IMR-90 (cell line): ENCODE data around the gene PSMC5. TPM values are rescaled to one million over a fixed set of nuclear protein-coding genes. Genes with fewer than 3 reads are reported as not detected.

Experiments used
- ATAC-seq: fragments of 200-7000 bp; cut with Tn5 transposase; 2 replicates; pipeline ENCODE4 v1.9.1; 2020; ENCODE audit warnings: low read depth, mild to moderate bottlenecking, moderate library complexity
- BruUV-seq: library from RNA; stranded (reverse); fragments of 400-500 nt; replicated peaks from 2 replicates; lab custom pipeline; 2021; lab: Mats Ljungman, UMichigan
- CTCF ChIA-PET: fragments of 300-600 bp; formaldehyde crosslinking; extraction: SDS; loops from one replicate; lab custom pipeline; 2021; ENCODE audit warnings: antibody characterized with exemption; lab: Yijun Ruan, JAX
- POLR2A ChIA-PET: fragments of 300-600 bp; sonication (Branson Sonifier 250); formaldehyde crosslinking; loops from one replicate; lab custom pipeline; 2022; ENCODE audit warnings: antibody characterized with exemption; ENCODE audit not compliant: unreplicated experiment; lab: Charles Lee
- DNase-seq: peaks from one replicate; pipeline ENCODE4 v3.0.0; 2013
- H2AFZ ChIP-seq: replicated peaks from 2 replicates; pipeline ENCODE3; 2013; ENCODE audit warnings: low read length, mild to moderate bottlenecking; ENCODE audit not compliant: poor library complexity
- H2AK5ac ChIP-seq: 2 replicates; pipeline ENCODE4 v1.6.1; 2013; ENCODE audit warnings: low read depth, low read length, inconsistent platforms
- H2AK9ac ChIP-seq: replicated peaks from 2 replicates; pipeline ENCODE3; 2013; ENCODE audit warnings: mild to moderate bottlenecking, low read depth, low read length, moderate library complexity; ENCODE audit not compliant: poor library complexity
- H2BK120ac ChIP-seq: 2 replicates; pipeline ENCODE4 v1.6.1; 2013; ENCODE audit warnings: low read depth, low read length, inconsistent platforms
- H2BK15ac ChIP-seq: 3 replicates; pipeline ENCODE4 v1.6.1; 2013; ENCODE audit warnings: low read depth, low read length, inconsistent platforms
- H2BK20ac ChIP-seq: 2 replicates; pipeline ENCODE4 v1.6.1; 2013; ENCODE audit warnings: low read depth, mild to moderate bottlenecking, inconsistent platforms, low read length, moderate library complexity
- H2BK5ac ChIP-seq: 2 replicates; pipeline ENCODE4 v1.6.1; 2013; ENCODE audit warnings: mild to moderate bottlenecking, low read depth, low read length, inconsistent platforms; ENCODE audit not compliant: poor library complexity, severe bottlenecking
- H3K14ac ChIP-seq: replicated peaks from 2 replicates; pipeline ENCODE4 v1.6.1; 2013; ENCODE audit warnings: low read depth, low read length, inconsistent platforms
- H3K18ac ChIP-seq: 2 replicates; pipeline ENCODE4 v1.6.1; 2013; ENCODE audit warnings: low read depth, low read length, control low read depth
- H3K23ac ChIP-seq: 2 replicates; pipeline ENCODE4 v1.6.1; 2013; ENCODE audit warnings: low read depth, low read length, inconsistent platforms
- H3K27ac ChIP-seq: 2 replicates; pipeline ENCODE4 v1.5.1; 2013; ENCODE audit warnings: mild to moderate bottlenecking, control low read depth, low read length; ENCODE audit not compliant: insufficient read depth
- H3K27me3 ChIP-seq: 2 replicates; pipeline ENCODE4 v1.6.1; 2013; ENCODE audit warnings: low read length; ENCODE audit not compliant: control insufficient read depth, insufficient read depth
- H3K36me3 ChIP-seq: 2 replicates; pipeline ENCODE4 v1.6.1; 2013; ENCODE audit warnings: low read length, mixed read lengths; ENCODE audit not compliant: control insufficient read depth, insufficient read depth
- H3K4ac ChIP-seq: 2 replicates; pipeline ENCODE4 v1.6.1; 2013; ENCODE audit warnings: low read depth, low read length, inconsistent platforms
- H3K4me1 ChIP-seq: 2 replicates; pipeline ENCODE4 v1.6.1; 2013; ENCODE audit warnings: low read length, mixed read lengths; ENCODE audit not compliant: control insufficient read depth, insufficient read depth
- H3K4me2 ChIP-seq: 2 replicates; pipeline ENCODE4 v1.6.1; 2013; ENCODE audit warnings: low read depth, mild to moderate bottlenecking, control low read depth, low read length, moderate library complexity
- H3K4me3 ChIP-seq: 2 replicates; pipeline ENCODE4 v1.5.1; 2013; ENCODE audit warnings: low read depth, mild to moderate bottlenecking, control low read depth, low read length, moderate library complexity; ENCODE audit not compliant: insufficient read depth
- H3K56ac ChIP-seq: 2 replicates; pipeline ENCODE4 v1.6.1; 2013; ENCODE audit warnings: low read length, inconsistent platforms; ENCODE audit not compliant: insufficient read depth; ENCODE audit errors: extremely low read depth
- H3K79me1 ChIP-seq, 2 experiments: 2 replicates each; pipeline ENCODE4 v1.6.1; 2013; ENCODE audit warnings: low read length in 2 of 2, inconsistent platforms in 1 of 2, low read depth in 1 of 2
- H3K9ac ChIP-seq: 2 replicates; pipeline ENCODE4 v1.6.1; 2013; ENCODE audit warnings: low read depth, low read length, control low read depth
- H3K9me1 ChIP-seq: 2 replicates; pipeline ENCODE4 v1.6.1; 2013; ENCODE audit warnings: low read length, inconsistent platforms; ENCODE audit not compliant: insufficient read depth
- H3K9me3 ChIP-seq: 2 replicates; pipeline ENCODE4 v1.6.1; 2013; ENCODE audit warnings: low read length; ENCODE audit not compliant: control insufficient read depth, insufficient read depth
- H4K20me1 ChIP-seq: 2 replicates; pipeline ENCODE4 v1.6.1; 2013; ENCODE audit warnings: low read length, inconsistent platforms; ENCODE audit not compliant: insufficient read depth
- H4K5ac ChIP-seq: 2 replicates; pipeline ENCODE4 v1.6.1; 2013; ENCODE audit warnings: mild to moderate bottlenecking, low read depth, low read length, control low read depth
- H4K8ac ChIP-seq, 2 experiments: 2 replicates each; pipeline ENCODE4 v1.6.1; 2013; ENCODE audit warnings: low read depth in 2 of 2, low read length in 2 of 2, control low read depth in 1 of 2, inconsistent platforms in 1 of 2
- H4K91ac ChIP-seq: 2 replicates; pipeline ENCODE4 v1.6.1; 2013; ENCODE audit warnings: low read depth, low read length, inconsistent platforms; ENCODE audit not compliant: insufficient read depth
- CEBPB ChIP-seq: IDR thresholded peaks from 2 replicates; pipeline ENCODE4 v1.6.1; 2012; ENCODE audit warnings: low read depth, low read length, improper control_type of control experiment
- RFX5 ChIP-seq: IDR thresholded peaks from 2 replicates; pipeline ENCODE4 v1.8.0; 2012; ENCODE audit warnings: low read depth, mild to moderate bottlenecking, low read length, moderate library complexity
- USF2 ChIP-seq: fragments of 150-350 bp; IDR thresholded peaks from 2 replicates; pipeline ENCODE4 v1.6.1; 2017; ENCODE audit warnings: mild to moderate bottlenecking, antibody characterized with exemption, low read length, low read depth
- WGBS, 2 experiments: methylation state at CpG; one replicate each; pipeline versions ENCODE4 v1.1.5 to v1.1.7; 2013; ENCODE audit warnings: missing lambda C conversion rate in 2 of 2; ENCODE audit not compliant: insufficient read length in 1 of 2; ENCODE audit errors: extremely low coverage in 2 of 2; 5-methylcytosine and 5-hydroxymethylcytosine counted together
- dilution Hi-C: fragments of 300-500 bp; cut with HindIII; formaldehyde crosslinking; loops from one replicate; pipeline ENCODE4 v1.14.3; 2018; ENCODE audit warnings: low sequenced_read_pairs; ENCODE audit not compliant: unreplicated experiment
- in situ Hi-C: fragments of 300-500 bp; cut with MboI; formaldehyde crosslinking; loops from 3 replicates; pipeline ENCODE4 v1.14.3; 2019; ENCODE audit warnings: low sequenced_read_pairs, inconsistent platforms, mixed read lengths
- intact Hi-C: fragments of 100-400 bp; cut with micrococcal nuclease; formaldehyde crosslinking; loops from 2 replicates; pipeline ENCODE4 v1.10.0; 2022
- polyA plus RNA-seq, 3 experiments: library from polyadenylated mRNA; depleted of rRNA; stranded (reverse); fragments of >200 nt; gene quantifications; 2 replicates each; pipeline ENCODE4 v1.2.3, GENCODE V29; 2012; ENCODE audit warnings: low replicate concordance in 1 of 3
- total RNA-seq: library from RNA; depleted of rRNA; stranded (reverse); fragments of >200 nt; gene quantifications from 2 replicates; pipeline ENCODE4 v1.2.3, GENCODE V29; 2012

PSMC5 gene
- total and polyA plus RNA-seq, 2 of the 4 experiments (the other 2 are of a cell fraction), result 105 to 165 TPM

GRCh38 chr17:63800783-63801182, 26.4 kb upstream of the PSMC5 start:
- intact Hi-C loops, result no loop called here
- Histone ChIP-seq H3K27me3 (no peaks in the 10 kb centered on the region), H4K5ac (no peak overlapping the region), H3K27ac (no peak overlapping the region), H3K18ac (no peak overlapping the region), H3K9me1 (no peaks in the 10 kb centered on the region), H2BK20ac (no peak overlapping the region), H3K4me2 (no peak overlapping the region), H3K14ac (no peak overlapping the region), H2BK120ac (no peak overlapping the region), H3K9ac (no peak overlapping the region), H4K20me1 (peaks cover 8% of the 10 kb centered on the region), H2AFZ (no peak overlapping the region), H4K8ac (no peak overlapping the region), H3K23ac (no peak overlapping the region), H2AK5ac (no peak overlapping the region), H3K4me1 (peaks cover 2% of the 10 kb centered on the region; the same call in 1 of the 2 replicates), H2AK9ac (no peak overlapping the region), H3K4me3 (no peak overlapping the region), H3K9me3 (no peaks in the 10 kb centered on the region), H3K56ac (no peak overlapping the region), H3K4ac (no peak overlapping the region), H2BK5ac (no peak overlapping the region), H2BK15ac (no peak overlapping the region), H3K36me3 (peaks cover 56% of the 10 kb centered on the region), H4K91ac (no peak overlapping the region), H3K79me1 (peaks cover 28 to 45% of the 10 kb centered on the region in 2 experiments)
- dilution Hi-C loops, result no loop called here
- CTCF ChIA-PET, result no interaction called here
- POLR2A ChIA-PET, result no interaction called here
- no CpG with 5 or more reads among the region's 1 CpG for WGBS, 2 experiments
- DNase-seq (no peak), ATAC-seq (no peak)
- TF ChIP-seq CEBPB (no peak), USF2 (no peak), RFX5 (no peak)
- in situ Hi-C loops, result no loop called here
- BruUV-seq, result no TSS peak
